NCI-H146 treated with DMSO at 0.1 percent for 48 hours (cell line): ENCODE measurements around the gene DOC2B.

Source experiments
- DNase-seq: peaks from one replicate; lab custom pipeline; 2025; ENCODE audit not compliant: unreplicated experiment; lab: John Stamatoyannopoulos, UW

DOC2B gene

GRCh38 chr17:164303-165235 is 16.9 kb downstream of the DOC2B start:
- DNase-seq = no peak

GRCh38 chr17:163514-164098 is 17.8 kb downstream of the DOC2B start:
- DNase-seq = no peak

- DNase-seq = no peak
Measured at GRCh38 chr17:162689-163088, 18.8 kb downstream of the DOC2B start.

GRCh38 chr17:161481-161880 is 20.0 kb downstream of the DOC2B start:
- no peak for DNase-seq

GRCh38 chr17:160336-160735 is 21.1 kb downstream of the DOC2B start:
- DNase-seq = no peak

GRCh38 chr17:159609-160008 is 21.8 kb downstream of the DOC2B start:
- no peak for DNase-seq

- DNase-seq = no peak
Measured at GRCh38 chr17:158379-158778, 23.1 kb downstream of the DOC2B start.

- DNase-seq = no peak
Measured at GRCh38 chr17:157901-158300, 23.5 kb downstream of the DOC2B start.

GRCh38 chr17:156946-157345 is 24.5 kb downstream of the DOC2B start:
- DNase-seq = no peak

GRCh38 chr17:156094-156621 is 25.3 kb downstream of the DOC2B start:
- no peak for DNase-seq

- DNase-seq = no peak
Measured at GRCh38 chr17:155576-155975, 25.9 kb downstream of the DOC2B start.

- no peak for DNase-seq
Measured at GRCh38 chr17:153851-154250, 27.6 kb downstream of the DOC2B start.

- DNase-seq = no peak
Measured at GRCh38 chr17:152860-153420, 28.5 kb downstream of the DOC2B start.

GRCh38 chr17:151886-152859 is 29.3 kb downstream of the DOC2B start:
- no peak for DNase-seq

GRCh38 chr17:151004-151403 is 30.4 kb downstream of the DOC2B start:
- no peak for DNase-seq

- no peak for DNase-seq
Measured at GRCh38 chr17:149897-150584, 31.4 kb downstream of the DOC2B start.

- DNase-seq = no peak
Measured at GRCh38 chr17:149231-149630, 32.2 kb downstream of the DOC2B start.

- DNase-seq = no peak
Measured at GRCh38 chr17:148757-149156, 32.7 kb downstream of the DOC2B start.

- no peak for DNase-seq
Measured at GRCh38 chr17:147796-148740, 33.4 kb downstream of the DOC2B start.
